DND-41 (cell line): ENCODE data around the gene GIPC2.

Experiments used
- ATAC-seq: fragments of 200-7000 bp; cut with Tn5 transposase; 3 replicates; pipeline ENCODE4 v1.9.1; 2021; ENCODE audit warnings: low read depth; ENCODE audit not compliant: insufficient read depth
- DNase-seq: peaks from one replicate; pipeline ENCODE4 v3.0.0-alpha.2; 2020
- H2AFZ ChIP-seq: 2 replicates; pipeline ENCODE4 v1.6.0; 2012; ENCODE audit warnings: low read depth, low read length
- H3K27ac ChIP-seq: 2 replicates; pipeline ENCODE4 v1.5.1; 2012; ENCODE audit warnings: low read length, inconsistent platforms
- H3K27me3 ChIP-seq: fragments of 200-600 bp; sonication (generic); 2 replicates; pipeline ENCODE4 v1.6.0; 2012; ENCODE audit warnings: low read length, mild to moderate bottlenecking, inconsistent platforms; ENCODE audit not compliant: insufficient read depth, poor library complexity
- H3K36me3 ChIP-seq: 2 replicates; pipeline ENCODE4 v1.5.1; 2012; ENCODE audit warnings: low read length, inconsistent platforms; ENCODE audit not compliant: insufficient read depth
- H3K4me1 ChIP-seq: 2 replicates; pipeline ENCODE4 v1.5.1; 2012; ENCODE audit warnings: mild to moderate bottlenecking, low read length; ENCODE audit not compliant: insufficient read depth
- H3K4me2 ChIP-seq: 2 replicates; pipeline ENCODE4 v1.6.0; 2012; ENCODE audit warnings: mild to moderate bottlenecking, moderate library complexity, low read length, inconsistent platforms; ENCODE audit not compliant: insufficient read depth
- H3K4me3 ChIP-seq, 2 experiments: fragments of 200-600 bp in 1 of 2; shearing (Covaris generic) in 1 of 2; 2 replicates each; pipeline ENCODE4 v1.5.1; 2012 to 2016; ENCODE audit warnings: inconsistent platforms in 2 of 2, low read length in 2 of 2, mild to moderate bottlenecking in 2 of 2, low read depth in 1 of 2, moderate library complexity in 1 of 2
- H3K79me2 ChIP-seq: 2 replicates; pipeline ENCODE4 v1.6.0; 2012; ENCODE audit warnings: low read length, inconsistent platforms; ENCODE audit not compliant: insufficient read depth
- H3K9ac ChIP-seq: 2 replicates; pipeline ENCODE4 v1.6.0; 2012; ENCODE audit warnings: low read depth, mild to moderate bottlenecking, inconsistent platforms, low read length, moderate library complexity
- H3K9me3 ChIP-seq: 2 replicates; pipeline ENCODE4 v1.5.1; 2012; ENCODE audit warnings: low read length, moderate library complexity, mild to moderate bottlenecking, inconsistent platforms; ENCODE audit not compliant: insufficient read depth, severe bottlenecking
- H4K20me1 ChIP-seq: 2 replicates; pipeline ENCODE4 v1.6.0; 2012; ENCODE audit warnings: low read length; ENCODE audit not compliant: insufficient read depth
- CTCF ChIP-seq: IDR thresholded peaks from 2 replicates; pipeline ENCODE4 v1.5.1; 2012; ENCODE audit warnings: borderline replicate concordance, low read length, moderate library complexity, mild to moderate bottlenecking; ENCODE audit not compliant: poor library complexity, severe bottlenecking; ENCODE audit errors: extremely low read depth
- EZH2 ChIP-seq: IDR thresholded peaks from 3 replicates; pipeline ENCODE4 v1.6.1; 2012; ENCODE audit warnings: borderline replicate concordance, low read depth, mild to moderate bottlenecking, moderate library complexity, low read length, inconsistent platforms; ENCODE audit not compliant: severe bottlenecking

GIPC2 gene

GRCh38 chr1:78136680-78137079 is 90.9 kb downstream of the GIPC2 start:
- DNase-seq, result no peak
- no peak for TF ChIP-seq EZH2
- no peak for TF ChIP-seq CTCF
- Histone ChIP-seq H3K4me3 (no peak overlapping the region), H3K9ac (no peak overlapping the region), H3K4me1 (no peaks in the 10 kb centered on the region), H3K79me2 (no peaks in the 10 kb centered on the region), H2AFZ (no peak overlapping the region), H4K20me1 (no peaks in the 10 kb centered on the region), H3K27me3 (peaks cover 13% of the 10 kb centered on the region), H3K9me3 (no peaks in the 10 kb centered on the region), H3K4me2 (no peak overlapping the region), H3K36me3 (no peaks in the 10 kb centered on the region), H3K27ac (no peak overlapping the region)
- no peak for ATAC-seq

- Histone ChIP-seq H4K20me1 (no peaks in the 10 kb centered on the region), H3K36me3 (no peaks in the 10 kb centered on the region), H3K4me2 (no peak overlapping the region), H3K27me3 (no peaks in the 10 kb centered on the region), H3K4me1 (peaks cover 3% of the 10 kb centered on the region; the same call in 1 of the 2 replicates), H3K79me2 (no peaks in the 10 kb centered on the region), H3K9me3 (no peaks in the 10 kb centered on the region), H3K4me3 (no peak overlapping the region), H2AFZ (no peak overlapping the region), H3K27ac (no peak overlapping the region), H3K9ac (no peak overlapping the region)
- no peak for ATAC-seq
- TF ChIP-seq EZH2 (no peak), CTCF (no peak)
- DNase-seq, result no peak
These were observed 95.9 kb downstream of the GIPC2 start for GRCh38 chr1:78141531-78142231.

GRCh38 chr1:78142736-78143135 is 97.0 kb downstream of the GIPC2 start:
- Histone ChIP-seq H3K9ac (no peak overlapping the region), H3K4me2 (peak overlapping the region; percentile 56; the same call in 1 of the 2 replicates), H3K9me3 (no peaks in the 10 kb centered on the region)

More at GRCh38 chr1:78142736-78143135, 97.0 kb downstream of the GIPC2 start:
- H3K36me3 ChIP-seq, result no peaks in the 10 kb centered on the region
- H3K27me3 ChIP-seq, result no peaks in the 10 kb centered on the region
- DNase-seq, result no peak
- 0 out of 4 replicates have a peak overlapping the region, but pooled peaks of 1 of the 2 experiments have one; percentile 37 for H3K4me3 ChIP-seq
- peaks cover 3% of the 10 kb centered on the region; the same call in 1 of the 2 replicates for H3K4me1 ChIP-seq
- peak overlapping the region; percentile 56; the same call in 1 of the 2 replicates for H2AFZ ChIP-seq
- H4K20me1 ChIP-seq, result no peaks in the 10 kb centered on the region
- H3K27ac ChIP-seq, result no peak overlapping the region
- ATAC-seq, result no peak
- H3K79me2 ChIP-seq, result no peaks in the 10 kb centered on the region
- TF ChIP-seq EZH2, result no peak
- TF ChIP-seq CTCF, result no peak
